ENCODE results near the gene KCNMB2.

GRCh38 chr3:178810181-178810580 is 273.9 kb downstream of the KCNMB2 start:
- TF ChIP-seq MAX (CRISPR knock-in tag; IDR thresholded peaks at IDR 0.05) (no peak), USF2 (CRISPR knock-in tag; IDR thresholded peaks at IDR 0.05) (no peak), CTCF (IDR thresholded peaks at IDR 0.05) (no peak), FOXP1 (CRISPR knock-in tag; IDR thresholded peaks at IDR 0.05; ENCODE audit: borderline replicate concordance) (no peak), CBFB (CRISPR knock-in tag; IDR thresholded peaks at IDR 0.05; ENCODE audit: low read depth) (no peak), AFF4 (CRISPR knock-in tag; IDR thresholded peaks at IDR 0.05; ENCODE audit: borderline replicate concordance) (no peak), ATF2 (CRISPR knock-in tag; IDR thresholded peaks at IDR 0.05; ENCODE audit: borderline replicate concordance, low read depth) (no peak), JAZF1 (CRISPR knock-in tag; IDR thresholded peaks at IDR 0.05) (no peak), PREB (CRISPR knock-in tag; IDR thresholded peaks at IDR 0.05; ENCODE audit: borderline replicate concordance) (no peak), NFE2L1 (CRISPR knock-in tag; IDR thresholded peaks at IDR 0.05) (no peak), IRF2 (CRISPR knock-in tag; IDR thresholded peaks at IDR 0.05; ENCODE audit: borderline replicate concordance, low read depth) (no peak), MLX (CRISPR knock-in tag; IDR thresholded peaks at IDR 0.05) (no peak), ZNF138 (CRISPR knock-in tag; conservative IDR thresholded peaks at IDR 0.05) (no peak), ZNF396 (CRISPR knock-in tag; IDR thresholded peaks at IDR 0.05; ENCODE audit: borderline replicate concordance) (no peak)
